Measurements from ENCODE around the gene CCDC57.

DNA sequence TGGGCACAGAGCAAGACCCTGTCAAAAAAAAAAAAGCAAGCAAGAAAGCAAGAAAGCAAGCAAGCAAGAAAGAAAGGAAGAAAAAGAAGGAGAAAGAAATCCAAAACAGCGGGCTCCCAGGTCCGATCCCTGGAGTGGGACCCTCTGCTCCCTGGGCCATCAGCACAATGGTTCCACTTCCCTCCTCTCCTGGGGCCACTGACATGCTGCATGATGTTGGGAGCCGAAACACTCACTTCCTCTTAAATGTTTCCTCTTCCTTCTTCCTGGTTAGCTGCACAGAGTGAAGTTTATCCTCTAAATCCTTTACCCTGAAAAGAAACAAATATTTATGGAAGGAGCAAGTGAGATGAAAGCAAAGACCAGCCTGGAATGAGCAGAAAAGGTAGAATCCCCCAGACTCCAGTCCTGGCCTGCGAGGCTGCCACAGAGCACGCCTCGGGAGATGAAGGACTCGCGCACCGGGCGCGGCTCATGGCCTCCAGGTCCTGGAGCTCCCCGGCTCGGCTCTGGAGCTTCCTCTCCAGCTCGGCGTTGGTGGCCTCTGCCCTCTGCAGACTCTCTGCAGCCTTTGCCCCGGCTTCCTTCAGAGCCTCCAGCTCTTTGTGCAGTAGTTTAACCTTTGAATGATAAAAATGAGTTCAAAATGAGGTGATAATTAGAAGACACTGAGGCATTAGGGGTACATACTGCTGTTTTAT lies 19.0 kb downstream of the CCDC57 start:
- no peak for TF ChIP-seq POLR2A (IDR thresholded peaks at IDR 0.05)
- TF ChIP-seq, protein P1, sequence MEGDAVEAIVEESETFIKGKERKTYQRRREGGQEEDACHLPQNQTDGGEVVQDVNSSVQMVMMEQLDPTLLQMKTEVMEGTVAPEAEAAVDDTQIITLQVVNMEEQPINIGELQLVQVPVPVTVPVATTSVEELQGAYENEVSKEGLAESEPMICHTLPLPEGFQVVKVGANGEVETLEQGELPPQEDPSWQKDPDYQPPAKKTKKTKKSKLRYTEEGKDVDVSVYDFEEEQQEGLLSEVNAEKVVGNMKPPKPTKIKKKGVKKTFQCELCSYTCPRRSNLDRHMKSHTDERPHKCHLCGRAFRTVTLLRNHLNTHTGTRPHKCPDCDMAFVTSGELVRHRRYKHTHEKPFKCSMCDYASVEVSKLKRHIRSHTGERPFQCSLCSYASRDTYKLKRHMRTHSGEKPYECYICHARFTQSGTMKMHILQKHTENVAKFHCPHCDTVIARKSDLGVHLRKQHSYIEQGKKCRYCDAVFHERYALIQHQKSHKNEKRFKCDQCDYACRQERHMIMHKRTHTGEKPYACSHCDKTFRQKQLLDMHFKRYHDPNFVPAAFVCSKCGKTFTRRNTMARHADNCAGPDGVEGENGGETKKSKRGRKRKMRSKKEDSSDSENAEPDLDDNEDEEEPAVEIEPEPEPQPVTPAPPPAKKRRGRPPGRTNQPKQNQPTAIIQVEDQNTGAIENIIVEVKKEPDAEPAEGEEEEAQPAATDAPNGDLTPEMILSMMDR (IDR thresholded peaks at IDR 0.05) = no peak

Measured in thyroid gland (tissue), 4 donors.